HUES64 (cell line): ENCODE results near the gene SRGAP2C.
"Not testable (repeated sequence)": the region's sequence is repeated elsewhere in the genome, so short reads cannot be mapped to it uniquely, and the experiment has no call there.

Source experiments
- H3K27ac ChIP-seq: 2 replicates; pipeline ENCODE4 v1.7.0; 2013; ENCODE audit warnings: low read depth, low read length, inconsistent platforms
- H3K27me3 ChIP-seq: 2 replicates; pipeline ENCODE4 v1.6.1; 2013; ENCODE audit warnings: mild to moderate bottlenecking, low read length; ENCODE audit not compliant: insufficient read depth
- H3K36me3 ChIP-seq: 2 replicates; pipeline ENCODE4 v1.6.1; 2013; ENCODE audit warnings: mild to moderate bottlenecking, low read length; ENCODE audit not compliant: insufficient read depth
- H3K4me1 ChIP-seq: 2 replicates; pipeline ENCODE4 v1.6.1; 2013; ENCODE audit warnings: mild to moderate bottlenecking, low read length, moderate library complexity; ENCODE audit not compliant: insufficient read depth
- H3K4me3 ChIP-seq: 2 replicates; pipeline ENCODE4 v1.5.1; 2013; ENCODE audit warnings: mild to moderate bottlenecking, low read length, moderate library complexity
- H3K9ac ChIP-seq: 2 replicates; pipeline ENCODE4 v1.6.1; 2013; ENCODE audit warnings: mild to moderate bottlenecking, low read depth, low read length
- H3K9me3 ChIP-seq: 2 replicates; pipeline ENCODE4 v1.6.1; 2013; ENCODE audit warnings: low read depth, low read length; ENCODE audit not compliant: insufficient read depth
- WGBS: fragments of 150-250, 120-280 bp; methylation state at CpG from one replicate; pipeline ENCODE4 v1.1.7; 2013; ENCODE audit warnings: missing lambda C conversion rate; 5-methylcytosine and 5-hydroxymethylcytosine counted together

The SRGAP2C gene

DNA sequence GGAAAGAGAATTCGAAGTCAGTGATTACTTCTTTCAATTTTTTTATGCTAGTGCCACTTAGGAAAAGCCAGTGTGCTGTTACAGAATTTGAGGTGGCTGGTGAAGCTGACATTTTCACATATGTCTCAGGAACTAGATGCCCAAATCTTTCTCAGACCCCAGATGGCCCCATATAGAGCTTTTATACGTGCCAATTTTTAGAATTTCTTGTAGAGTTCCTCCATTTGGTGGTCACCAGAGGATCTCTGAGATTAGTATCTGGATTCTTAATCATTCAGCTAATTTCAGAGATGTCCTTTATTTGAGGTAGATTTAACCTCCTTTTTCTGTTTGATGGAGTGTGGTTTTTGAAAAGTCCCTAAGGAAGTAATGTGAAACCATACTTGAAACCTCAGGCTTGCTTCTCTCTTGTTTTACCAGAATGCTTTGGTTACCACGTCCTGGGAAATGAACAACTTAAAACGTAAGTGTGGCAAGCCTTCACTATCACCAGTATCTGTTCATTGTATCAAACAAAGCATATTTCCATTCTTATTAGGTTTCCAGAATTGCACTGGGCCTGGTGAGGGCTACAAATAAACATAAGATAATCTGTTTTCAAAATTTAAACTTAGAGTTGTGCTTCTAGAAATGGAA is 164.7 kb downstream of the SRGAP2C start:
- not testable (repeated sequence) for H3K9me3 ChIP-seq
- no CpG with 5 or more reads among the region's 4 CpGs for WGBS

DNA sequence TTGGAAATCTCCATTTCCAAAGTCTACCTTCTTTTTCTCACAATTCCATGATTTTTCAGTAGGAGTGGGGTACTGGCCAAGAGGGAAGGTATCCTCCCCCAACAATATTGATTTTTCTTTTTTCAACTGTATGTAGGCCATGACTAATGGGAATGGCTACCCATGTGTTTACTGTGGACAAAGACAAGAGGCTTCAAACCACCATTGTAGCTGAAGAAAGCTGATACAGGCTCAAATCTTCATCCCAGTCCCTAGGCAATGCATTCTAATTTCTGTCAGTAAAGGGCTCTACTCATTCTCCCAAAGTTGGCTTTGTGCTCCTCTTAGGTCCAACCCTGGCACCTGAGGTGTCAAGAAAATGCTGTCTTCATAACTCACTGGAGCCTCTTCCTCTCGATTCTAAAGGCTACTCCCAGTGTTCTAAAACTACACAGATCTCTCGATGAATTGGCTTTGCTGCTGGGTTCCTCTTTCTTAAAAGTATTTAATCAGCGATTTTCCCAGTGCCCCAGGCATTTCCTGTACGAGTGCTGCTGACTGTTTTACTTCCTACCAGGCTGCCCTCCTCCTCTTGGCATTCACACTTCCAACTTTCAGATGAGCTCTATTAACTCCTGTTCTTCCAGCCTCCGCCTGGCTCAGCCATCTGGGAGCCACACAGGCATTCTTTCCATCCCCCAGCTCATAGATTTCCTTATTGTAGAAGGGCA is 171.1 kb downstream of the SRGAP2C start:
- not testable (repeated sequence) for H3K27ac ChIP-seq, H3K4me3 ChIP-seq, H3K27me3 ChIP-seq, H3K4me1 ChIP-seq, H3K36me3 ChIP-seq, H3K9me3 ChIP-seq, H3K9ac ChIP-seq
- WGBS, result no CpG with 5 or more reads among the region's 5 CpGs

More for the DNA sequence above, 164.7 kb downstream of the SRGAP2C start:
- not testable (repeated sequence) for H3K4me1 ChIP-seq, H3K27me3 ChIP-seq, H3K4me3 ChIP-seq, H3K36me3 ChIP-seq, H3K9ac ChIP-seq, H3K27ac ChIP-seq

DNA sequence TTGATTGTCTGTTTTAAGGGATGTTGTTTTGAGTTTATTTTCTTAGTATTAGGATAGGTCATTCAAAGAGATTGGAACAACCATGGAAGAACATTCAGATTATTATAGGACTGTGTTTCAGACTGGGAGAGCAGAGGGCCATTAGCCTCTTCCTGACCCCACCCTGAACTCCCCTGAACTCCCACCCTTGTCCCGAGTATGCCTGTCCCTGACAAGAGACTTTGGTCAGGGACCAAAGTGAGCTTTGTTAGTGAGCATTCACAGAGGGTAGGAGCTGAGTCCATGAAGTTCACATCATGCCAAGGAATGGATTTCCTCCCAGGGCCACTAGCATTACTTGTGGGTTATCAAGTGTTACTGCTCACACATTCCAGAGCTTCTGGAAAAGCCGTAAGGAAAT is 172.0 kb downstream of the SRGAP2C start:
- no CpG with 5 or more reads among the region's 2 CpGs for WGBS
- H3K27ac ChIP-seq, H3K9ac ChIP-seq, H3K27me3 ChIP-seq, H3K36me3 ChIP-seq, H3K4me1 ChIP-seq, H3K4me3 ChIP-seq, H3K9me3 ChIP-seq: not testable (repeated sequence)

- not testable (repeated sequence) for H3K4me1 ChIP-seq, H3K9ac ChIP-seq, H3K4me3 ChIP-seq, H3K9me3 ChIP-seq, H3K27me3 ChIP-seq, H3K36me3 ChIP-seq, H3K27ac ChIP-seq
- no CpG with 5 or more reads among the region's 1 CpG for WGBS
These were observed 175.8 kb downstream of the SRGAP2C start for GRCh38 chr1:121360531-121360930.

DNA sequence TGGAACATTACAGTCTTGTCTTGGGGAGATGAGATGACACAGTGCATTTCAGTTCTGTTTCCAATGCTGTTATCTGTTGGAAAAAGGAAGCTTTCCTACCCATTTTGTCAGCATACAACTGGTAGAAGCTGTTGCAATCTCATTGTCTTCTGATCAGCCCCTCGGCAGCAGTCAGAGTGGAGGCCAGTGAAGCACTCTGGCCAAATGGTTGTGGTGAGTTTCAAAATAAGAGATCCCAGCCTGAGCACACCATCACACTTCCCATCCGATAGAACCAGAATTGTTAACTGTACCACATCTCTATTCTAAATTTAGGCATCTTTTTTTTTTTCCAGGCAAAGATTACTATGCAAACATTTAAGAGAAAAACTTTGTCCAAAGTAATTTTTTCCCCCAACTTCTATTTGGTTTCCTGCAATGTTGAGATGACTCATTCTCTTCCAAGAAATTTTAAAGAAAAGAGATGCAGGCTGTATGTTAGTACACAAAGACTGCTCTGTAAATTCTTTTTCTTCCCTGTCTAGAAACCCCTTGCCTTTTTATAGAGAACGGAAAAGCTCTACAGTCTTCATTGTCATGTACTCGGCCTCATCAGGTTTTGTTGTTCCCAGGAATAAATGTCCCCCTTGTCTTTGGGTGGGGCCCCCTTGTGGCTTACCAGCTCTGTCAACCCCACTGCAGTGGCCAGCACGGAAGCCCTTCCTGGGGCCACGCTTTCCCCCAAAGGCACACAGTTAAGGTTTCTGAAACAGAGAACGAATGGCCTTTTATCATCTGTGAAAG is 176.9 kb downstream of the SRGAP2C start:
- not testable (repeated sequence) for H3K9ac ChIP-seq, H3K4me1 ChIP-seq, H3K27ac ChIP-seq, H3K36me3 ChIP-seq, H3K4me3 ChIP-seq, H3K9me3 ChIP-seq, H3K27me3 ChIP-seq
- 80% methylated on average over 1 of the region's 7 CpGs for WGBS

DNA sequence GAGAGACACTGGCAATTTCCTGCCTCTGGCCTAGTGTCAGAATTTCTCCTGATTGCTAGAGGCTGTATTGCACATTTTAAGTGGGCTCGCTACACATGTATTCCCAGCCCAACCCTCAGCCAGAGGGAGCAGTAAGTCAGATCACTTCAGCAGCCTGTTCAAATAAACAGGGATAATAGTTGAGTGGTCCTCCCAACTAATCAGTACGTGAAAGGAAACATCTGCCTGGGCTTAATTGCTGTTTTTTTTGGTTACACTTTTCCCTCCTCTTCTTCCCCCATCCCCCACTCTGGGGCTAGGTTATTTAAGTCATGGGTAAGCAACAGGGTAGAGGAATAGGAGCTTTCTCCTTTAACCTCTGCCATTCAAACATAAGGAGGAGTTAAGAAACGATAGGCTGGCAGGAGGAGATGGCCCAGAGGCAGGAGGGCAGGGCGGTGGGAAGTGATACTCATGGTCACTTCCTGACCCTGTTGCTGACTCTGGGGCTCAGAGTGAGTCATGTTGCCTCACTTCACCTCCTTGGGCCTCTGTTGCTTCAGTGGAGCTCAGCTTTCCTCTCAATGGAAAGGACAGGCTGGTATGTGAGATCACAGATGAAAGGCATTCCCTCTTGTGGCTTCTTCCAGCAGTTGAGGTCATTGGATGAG is 177.6 kb downstream of the SRGAP2C start:
- not testable (repeated sequence) for H3K27me3 ChIP-seq, H3K36me3 ChIP-seq, H3K9me3 ChIP-seq, H3K4me1 ChIP-seq, H3K27ac ChIP-seq, H3K9ac ChIP-seq, H3K4me3 ChIP-seq
- WGBS, result 59% methylated on average over 2 of the region's 4 CpGs

- not testable (repeated sequence) for H3K4me3 ChIP-seq, H3K9ac ChIP-seq, H3K27ac ChIP-seq, H3K4me1 ChIP-seq, H3K36me3 ChIP-seq, H3K27me3 ChIP-seq, H3K9me3 ChIP-seq
- no CpG with 5 or more reads among the region's 6 CpGs for WGBS
These were observed 180.5 kb downstream of the SRGAP2C start for GRCh38 chr1:121365316-121365715.

GRCh38 chr1:121365723-121366122 is 180.9 kb downstream of the SRGAP2C start:
- not testable (repeated sequence) for H3K27ac ChIP-seq, H3K4me1 ChIP-seq, H3K4me3 ChIP-seq, H3K9me3 ChIP-seq, H3K27me3 ChIP-seq, H3K9ac ChIP-seq, H3K36me3 ChIP-seq
- WGBS, result 86% methylated on average over 3 of the region's 6 CpGs

- H3K4me3 ChIP-seq, H3K27ac ChIP-seq, H3K27me3 ChIP-seq, H3K36me3 ChIP-seq, H3K9ac ChIP-seq, H3K4me1 ChIP-seq, H3K9me3 ChIP-seq: not testable (repeated sequence)
- whole genome bisulfite sequencing, result no CpG with 5 or more reads among the region's 3 CpGs
These were observed 181.4 kb downstream of the SRGAP2C start for GRCh38 chr1:121366171-121366570.

DNA sequence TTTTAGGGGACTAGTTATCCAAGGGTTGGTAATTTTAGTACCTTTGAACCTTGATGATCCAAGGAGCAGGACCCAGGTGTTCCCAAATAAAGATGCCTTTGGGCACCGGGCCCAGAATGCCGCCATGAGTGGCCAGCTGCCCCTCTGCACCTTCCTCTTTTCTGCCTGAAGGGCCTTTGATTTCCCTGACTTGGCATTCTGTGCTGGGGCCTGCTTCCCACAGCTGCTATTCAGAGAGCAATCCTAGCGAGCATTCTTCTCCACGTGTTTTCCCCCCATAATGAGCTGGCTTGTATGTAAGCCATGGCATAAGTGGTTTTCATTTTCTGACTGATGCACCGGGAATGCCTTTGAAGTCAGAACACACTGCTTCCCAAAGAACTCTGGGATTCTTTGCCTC is 184.1 kb downstream of the SRGAP2C start:
- not testable (repeated sequence) for H3K9me3 ChIP-seq, H3K4me1 ChIP-seq
- no CpG with 5 or more reads among the region's 5 CpGs for WGBS

DNA sequence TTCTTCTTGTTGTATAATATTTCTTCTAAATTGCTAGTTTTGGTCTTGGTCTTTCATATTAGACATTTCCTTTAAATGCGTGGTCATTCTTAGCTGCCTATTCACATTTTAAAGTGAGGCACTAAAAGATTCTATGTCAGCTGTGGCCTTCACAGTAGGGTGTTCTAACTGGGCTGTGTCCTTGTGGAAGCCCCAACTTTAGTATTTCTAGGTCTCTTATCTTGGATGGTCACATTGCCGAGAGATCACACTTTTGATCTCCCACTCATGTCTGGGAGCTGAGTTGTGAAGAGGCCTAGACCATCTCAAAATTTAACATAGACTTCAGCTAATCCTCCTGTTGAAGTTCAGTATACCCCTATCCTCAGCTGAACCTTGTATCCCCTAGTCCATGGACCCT is 185.2 kb downstream of the SRGAP2C start:
- no CpG with 5 or more reads among the region's 2 CpGs for WGBS
- not testable (repeated sequence) for H3K27ac ChIP-seq, H3K4me1 ChIP-seq, H3K9ac ChIP-seq, H3K4me3 ChIP-seq, H3K9me3 ChIP-seq, H3K27me3 ChIP-seq, H3K36me3 ChIP-seq

More for the DNA sequence above, 184.1 kb downstream of the SRGAP2C start:
- H3K9ac ChIP-seq, H3K27me3 ChIP-seq, H3K36me3 ChIP-seq, H3K4me3 ChIP-seq, H3K27ac ChIP-seq: not testable (repeated sequence)
